COR-L47 (cell line): ENCODE measurements around the gene POTEI.
"Not testable (repeated sequence)": the region's sequence is repeated elsewhere in the genome, so short reads cannot be mapped to it uniquely, and the experiment has no call there.

Experiments used
- DNase-seq: peaks from one replicate; lab custom pipeline; 2025; lab: John Stamatoyannopoulos, UW

POTEI gene

DNA sequence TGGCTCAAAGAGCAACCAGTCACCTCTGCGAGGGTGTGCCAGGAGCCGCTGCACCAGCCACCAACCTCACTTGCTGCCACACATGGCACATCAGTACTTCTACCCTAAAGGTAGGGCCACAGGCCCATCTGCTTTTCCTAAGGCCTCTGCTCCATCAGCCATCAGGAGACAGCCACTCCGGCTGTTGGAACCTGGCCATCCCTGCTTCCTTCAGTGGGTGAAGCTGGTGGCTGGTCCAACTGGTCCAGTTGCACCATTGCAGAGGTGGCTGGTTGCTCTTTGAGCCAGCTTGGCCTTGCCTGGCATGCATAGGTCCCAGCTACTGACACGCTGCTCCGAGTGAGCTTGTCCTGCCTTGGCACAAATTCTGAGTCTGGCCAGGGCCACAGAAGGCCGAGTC lies 53.7 kb downstream of the POTEI start:
- not testable (repeated sequence) for DNase-seq

DNA sequence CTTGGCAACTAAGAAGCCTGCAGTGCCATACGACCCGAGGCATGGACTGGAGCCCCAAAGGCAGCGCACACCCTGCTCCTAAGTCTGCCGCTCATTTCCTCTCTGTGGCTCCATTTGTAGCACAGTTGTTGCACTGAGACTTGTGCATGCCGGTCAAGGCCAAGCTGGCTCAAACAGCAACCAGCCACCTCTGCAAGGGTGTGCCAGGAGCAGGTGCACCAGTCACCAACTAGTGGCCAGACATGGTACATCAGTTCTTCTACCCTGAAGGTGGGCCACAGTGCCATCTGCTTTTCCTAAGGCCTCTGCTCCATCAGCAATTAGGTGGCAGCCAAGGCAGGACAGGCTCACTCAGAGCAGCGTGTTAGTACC lies 54.4 kb downstream of the POTEI start:
- not testable (repeated sequence) for DNase-seq

DNA sequence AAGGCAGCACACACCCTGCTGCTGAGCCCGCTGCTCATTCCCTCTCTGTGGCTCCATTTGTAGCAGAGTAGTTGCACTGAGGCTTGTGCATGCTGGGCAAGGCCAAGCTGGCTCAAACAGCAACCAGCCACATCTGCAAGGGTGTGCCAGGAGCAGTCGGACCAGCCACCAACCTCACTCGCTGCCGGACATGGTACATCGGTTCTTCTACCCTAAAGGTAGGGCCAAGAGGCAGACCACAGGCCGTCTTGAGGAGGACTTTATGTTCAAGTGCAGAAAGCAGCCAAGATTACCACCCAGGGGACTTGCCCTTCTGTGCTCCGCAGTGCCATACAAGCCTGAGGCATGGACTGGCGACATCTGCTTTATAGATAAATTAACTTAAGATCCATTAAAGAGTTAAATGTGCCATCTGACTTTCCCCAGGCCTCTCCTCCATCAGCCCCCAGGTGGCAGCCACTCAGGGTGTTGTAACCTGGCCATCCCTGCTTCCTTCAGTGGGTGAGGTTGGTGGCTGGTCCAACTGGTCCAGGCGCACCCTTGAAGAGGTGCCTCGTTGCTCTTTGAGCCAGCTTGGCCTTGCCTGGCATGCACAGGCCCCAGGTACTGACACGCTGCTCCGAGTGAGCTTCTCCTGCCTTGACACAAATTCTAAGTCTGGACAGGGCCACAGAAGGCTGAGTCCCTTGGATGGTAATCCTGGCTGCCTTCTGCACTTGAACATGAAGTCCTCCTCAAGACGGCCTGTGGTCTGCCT lies 55.0 kb downstream of the POTEI start:
- DNase-seq: not testable (repeated sequence)

DNA sequence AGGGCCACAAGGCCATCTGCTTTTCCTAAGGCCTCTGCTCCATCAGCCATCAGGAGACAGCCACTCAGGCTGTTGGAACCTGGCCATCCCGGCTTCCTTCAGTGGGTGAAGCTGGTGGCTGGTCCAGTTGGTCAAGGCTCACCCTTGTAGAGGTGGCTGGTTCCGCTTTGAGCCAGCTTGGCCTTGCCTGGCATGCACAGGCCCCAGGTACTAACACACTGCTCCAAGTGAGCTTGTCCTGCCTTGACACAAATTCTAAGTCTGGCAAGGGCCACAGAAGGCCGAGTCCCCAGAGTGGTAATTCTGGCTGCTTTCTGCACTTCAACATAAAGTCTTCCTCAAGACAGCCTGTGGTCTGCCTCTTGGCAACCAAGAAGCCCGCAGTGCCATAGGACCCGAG lies 56.2 kb downstream of the POTEI start:
- not testable (repeated sequence) for DNase-seq

DNA sequence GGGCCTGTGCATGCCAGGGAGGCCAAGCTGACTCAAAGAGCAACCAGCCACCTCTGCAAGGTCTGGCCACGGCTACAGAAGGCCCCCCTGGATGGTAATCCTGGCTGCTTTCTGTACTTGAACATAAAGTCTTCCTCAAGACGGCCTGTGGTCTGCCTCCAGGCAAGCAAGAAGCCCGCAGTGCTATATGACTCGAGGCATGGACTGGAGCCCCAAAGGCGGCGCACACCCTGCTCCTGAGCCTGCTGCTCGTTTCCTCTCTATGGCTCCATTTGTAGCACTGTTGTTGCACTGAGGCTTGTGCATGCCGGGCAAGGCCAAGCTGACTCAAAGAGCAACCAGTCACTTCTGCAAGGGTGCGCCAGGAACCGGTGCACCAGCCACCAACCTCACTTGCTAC lies 57.3 kb downstream of the POTEI start:
- DNase-seq: not testable (repeated sequence)

DNA sequence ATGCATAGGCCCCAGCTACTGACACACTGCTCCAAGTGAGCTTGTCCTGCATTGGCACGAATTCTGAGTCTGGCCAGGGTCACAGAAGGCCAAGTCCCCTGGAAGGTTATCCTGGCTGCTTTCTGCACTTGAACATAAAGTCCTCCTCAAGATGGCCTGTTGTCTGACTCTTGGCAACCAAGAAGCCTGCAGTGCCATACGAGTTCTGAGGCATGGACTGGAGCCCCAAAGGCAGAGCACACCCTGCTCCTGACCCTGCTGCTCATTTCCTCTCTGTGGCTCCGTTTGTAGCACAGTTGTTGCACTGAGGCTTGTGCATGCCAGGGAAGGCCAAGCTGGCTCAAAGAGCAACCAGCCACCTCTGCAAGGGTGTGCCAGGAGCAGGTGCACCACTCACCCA lies 57.9 kb downstream of the POTEI start:
- DNase-seq: not testable (repeated sequence)

DNA sequence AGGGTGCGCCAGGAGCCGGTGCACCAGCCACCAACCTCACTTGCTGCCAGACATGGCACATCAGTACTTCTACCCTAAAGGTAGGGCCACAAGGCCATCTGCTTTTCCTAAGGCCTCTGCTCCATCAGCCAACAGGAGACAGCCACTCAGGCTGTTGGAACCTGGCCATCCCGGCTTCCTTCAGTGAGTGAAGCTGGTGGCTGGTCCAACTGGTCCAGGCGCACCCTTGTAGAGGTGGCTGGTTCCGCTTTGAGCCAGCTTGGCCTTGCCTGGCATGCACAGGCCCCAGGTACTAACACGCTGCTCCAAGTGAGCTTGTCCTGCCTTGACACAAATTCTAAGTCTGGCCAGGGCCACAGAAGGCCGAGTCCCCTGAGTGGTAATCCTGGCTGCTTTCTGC lies 58.8 kb downstream of the POTEI start:
- DNase-seq: not testable (repeated sequence)

DNA sequence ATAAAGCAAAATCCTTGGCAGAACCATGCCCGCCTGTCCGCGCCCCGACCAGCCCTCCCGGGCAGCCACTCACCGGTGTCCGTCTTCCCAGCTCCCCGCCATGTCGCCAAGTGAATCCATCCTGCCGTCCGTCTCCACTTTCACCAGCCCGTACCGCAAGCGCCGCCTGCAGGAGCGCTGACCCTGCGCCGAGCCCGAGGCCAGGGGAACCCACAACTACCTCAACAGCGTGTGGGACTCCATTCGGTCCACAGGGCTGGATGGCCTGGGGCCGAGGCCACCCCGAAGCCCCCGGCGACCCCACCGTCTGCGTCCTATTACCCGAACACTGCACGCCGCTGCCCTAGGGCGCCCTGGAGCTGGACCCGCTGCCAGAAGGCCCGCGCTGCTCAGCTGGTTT lies 81.5 kb downstream of the POTEI start:
- DNase-seq: not testable (repeated sequence)

DNA sequence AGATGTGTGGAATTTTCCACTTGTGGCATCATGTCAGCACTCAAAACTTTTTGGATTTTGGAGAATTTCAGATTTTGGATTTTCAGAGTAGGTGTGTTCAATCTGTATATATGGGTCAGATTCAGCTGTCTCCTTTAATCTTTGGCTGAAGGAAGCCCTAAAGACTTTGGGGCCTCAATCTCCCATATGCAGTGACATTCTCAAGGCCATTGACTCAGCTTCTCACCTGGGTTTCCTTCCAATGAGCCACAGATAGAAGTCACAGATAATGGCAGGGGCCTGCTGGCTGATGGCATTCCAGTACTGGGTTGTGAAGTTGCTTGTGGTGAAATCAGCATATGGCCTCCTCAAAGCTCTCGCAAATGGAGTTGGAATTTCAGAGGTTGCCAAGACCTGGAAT lies 90.3 kb downstream of the POTEI start:
- not testable (repeated sequence) for DNase-seq

DNA sequence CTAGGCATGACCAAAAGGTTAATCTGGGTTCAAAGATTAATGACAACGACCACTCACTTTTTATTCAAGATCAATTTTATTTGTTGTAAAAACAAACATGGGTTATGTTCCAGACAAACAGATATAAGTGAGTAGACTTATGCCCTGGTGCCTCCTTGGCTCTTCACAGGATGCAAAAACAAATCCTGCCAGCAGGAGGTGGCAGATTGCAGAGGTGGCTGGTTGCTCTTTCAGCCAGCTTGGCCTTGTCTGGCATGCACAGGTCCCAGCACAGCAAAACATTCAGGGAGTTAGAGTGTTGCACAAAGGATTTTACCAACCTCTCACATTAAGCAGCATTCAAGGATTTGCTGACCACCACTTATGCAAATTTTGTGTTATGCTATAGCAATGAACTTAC lies 92.4 kb downstream of the POTEI start:
- not testable (repeated sequence) for DNase-seq
